Fibroblast of skin of left biceps (primary cell): ENCODE measurements around the gene HOXD8.

Source experiments
- DNase-seq, 2 experiments: peaks; one replicate each; pipeline ENCODE4 v3.0.0-alpha.2; 2013; ENCODE audit warnings: low read depth in 2 of 2

HOXD8 gene

DNA sequence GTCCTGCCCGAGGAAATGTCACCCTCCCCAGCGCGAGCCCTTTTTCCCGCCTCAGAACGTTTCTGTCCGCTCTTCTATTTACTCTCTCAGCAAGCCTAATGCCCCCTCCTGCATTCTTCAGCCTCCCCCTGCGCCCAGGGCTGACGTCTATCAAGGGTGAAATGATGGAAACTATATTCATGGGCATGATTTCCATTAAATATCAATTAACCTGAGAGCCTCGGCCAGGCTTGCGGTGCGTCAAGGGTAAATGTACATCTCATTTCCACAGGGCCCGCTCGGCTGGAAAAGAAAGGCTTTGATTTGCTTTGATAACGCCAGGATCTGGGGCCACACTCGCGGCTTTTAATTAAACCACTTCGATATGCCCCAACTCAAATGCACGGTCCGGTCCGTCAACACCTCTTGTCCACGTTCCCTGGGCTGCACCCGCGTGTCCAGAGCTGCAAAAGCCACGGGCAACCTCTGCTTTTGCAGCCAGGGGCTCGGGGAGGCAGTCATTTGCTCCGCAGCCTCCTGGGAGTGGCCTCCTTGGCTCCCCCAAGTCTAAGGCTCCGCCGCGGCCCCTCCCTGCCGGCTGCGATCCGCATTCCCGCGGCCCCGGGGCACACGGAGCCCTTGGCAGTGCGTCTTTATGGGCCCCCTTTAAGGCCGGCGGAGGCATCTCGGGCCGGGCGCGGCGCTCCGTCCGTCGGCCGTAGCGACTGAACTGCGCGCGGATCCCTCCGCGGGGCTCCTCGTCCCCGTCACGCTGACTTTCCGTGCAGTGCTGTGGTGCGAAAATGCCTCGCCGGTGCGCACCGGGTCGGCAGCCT is at the start of gene HOXD8:
Gene HOXD8 (plus strand): TSS at position 724 of the 815 bp plus-strand sequence. CDS start 662 bp downstream, outside the sequence.
- peak; percentile 87 to 88 for DNase-seq

DNA sequence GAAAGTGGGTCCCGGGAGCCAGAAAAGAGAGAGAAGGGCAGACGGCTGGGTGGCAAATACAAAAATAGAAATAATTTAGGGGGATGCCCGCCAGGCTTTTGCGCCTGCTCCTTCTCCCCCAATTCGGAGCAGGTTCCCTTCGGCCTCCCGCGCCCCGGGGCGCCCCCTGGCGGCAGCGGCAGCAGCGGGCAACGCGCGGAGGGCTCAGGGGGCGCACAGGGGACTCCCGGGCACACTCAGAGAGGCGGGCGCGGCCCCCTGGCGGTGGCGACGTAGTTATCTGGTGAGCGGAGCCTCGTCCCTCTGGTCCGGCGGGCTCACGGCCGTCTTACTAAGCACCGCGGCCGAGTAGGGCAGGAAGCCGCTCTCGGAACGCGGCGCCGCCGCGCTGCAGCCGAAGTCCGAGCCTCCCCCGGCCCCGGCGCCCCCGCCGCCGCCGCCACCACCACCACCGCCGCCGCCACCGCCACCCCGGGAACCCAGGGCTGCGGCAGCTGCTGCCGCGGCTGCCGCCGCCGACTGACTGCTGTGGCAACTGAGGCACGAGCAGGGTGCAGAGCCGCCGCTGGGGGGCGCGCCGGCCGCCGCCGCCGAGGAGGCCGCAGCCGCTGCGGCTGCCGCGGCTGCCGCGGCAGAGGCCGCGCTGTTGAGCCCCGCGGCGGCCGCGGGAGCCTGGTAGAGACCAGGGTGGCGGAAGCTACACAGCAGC is 49.5 kb upstream of the HOXD8 start:
- DNase-seq = no peak

DNA sequence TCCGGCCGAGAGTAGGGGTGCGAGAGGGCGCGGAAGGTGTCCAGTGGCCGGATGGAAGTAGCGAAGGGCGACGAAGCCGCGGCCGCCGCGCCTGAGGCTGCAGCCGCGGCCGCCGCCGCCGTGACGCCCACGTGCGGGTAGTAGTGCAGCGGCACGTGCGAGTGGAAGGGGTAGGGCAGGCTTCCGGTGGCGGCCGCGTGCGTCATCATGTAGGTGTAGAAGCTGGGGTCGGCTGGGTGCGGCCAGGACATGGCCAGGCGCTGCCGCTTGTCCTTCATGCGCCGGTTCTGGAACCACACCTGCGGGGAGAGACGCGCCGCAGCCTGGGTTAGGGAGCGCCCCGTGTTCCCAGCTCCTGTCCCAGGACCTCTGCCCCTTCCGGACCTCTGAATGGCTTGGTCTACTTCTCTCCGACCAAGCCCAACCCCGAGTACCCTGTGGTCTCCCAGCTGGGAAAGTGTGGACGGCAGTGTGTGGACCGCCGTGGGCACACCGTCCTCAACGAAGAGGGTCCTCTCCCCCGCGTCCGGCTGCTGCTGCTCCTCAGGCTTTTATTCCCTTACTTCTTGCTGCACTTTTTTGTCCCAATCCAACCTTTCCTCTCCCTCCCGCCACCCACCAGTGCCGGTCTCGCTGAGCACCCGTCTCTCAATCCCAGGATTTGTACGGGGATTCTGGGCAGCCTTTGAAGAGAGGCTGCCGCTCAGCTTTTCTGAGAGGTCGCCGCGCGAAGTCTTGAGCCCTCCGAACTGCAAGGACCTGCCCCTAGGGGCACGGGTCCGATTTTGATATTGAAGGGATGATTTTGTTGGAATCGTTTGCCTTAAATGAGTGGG is 48.7 kb upstream of the HOXD8 start:
- DNase-seq = no peak

DNA sequence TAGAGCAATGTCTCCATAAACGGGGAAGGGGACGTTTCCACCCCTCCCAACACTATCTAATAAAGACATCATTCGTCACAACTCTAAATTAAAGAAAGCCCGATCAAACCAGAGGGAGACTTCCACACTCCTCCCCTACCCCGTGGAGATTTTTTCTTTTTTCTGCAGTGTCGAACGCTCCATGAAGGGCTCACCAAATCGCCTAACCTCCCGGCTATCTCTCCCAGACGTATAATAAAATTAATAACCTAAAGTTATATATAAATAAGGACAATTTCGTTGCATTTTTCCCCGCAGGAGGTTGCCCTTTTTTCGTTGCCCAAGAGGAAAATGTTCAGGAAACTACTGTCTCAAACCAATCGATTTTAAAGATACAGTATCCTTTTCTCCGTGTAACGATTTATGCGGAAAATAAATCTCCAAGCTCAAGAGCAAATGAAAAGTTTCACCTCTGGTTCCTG is 48.1 kb upstream of the HOXD8 start:
- DNase-seq = no peak

GRCh38 chr2:176081837-176082524 is 47.5 kb upstream of the HOXD8 start:
- DNase-seq = no peak

DNA sequence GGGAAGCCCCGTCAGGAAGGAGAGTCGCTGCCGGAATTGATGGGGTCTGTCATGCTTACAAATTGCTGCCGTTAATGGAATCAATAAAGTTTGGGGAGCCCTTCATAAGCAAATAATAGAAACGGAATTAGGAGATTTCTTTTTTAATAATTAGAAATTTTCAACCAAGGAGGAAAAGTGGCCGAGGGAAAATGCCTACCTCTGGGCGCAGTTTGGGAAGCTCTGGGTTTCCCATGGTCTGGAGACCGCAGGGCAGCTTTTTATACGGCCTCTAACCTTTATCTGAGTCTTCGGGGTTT is 47.0 kb upstream of the HOXD8 start:
- DNase-seq = no peak

DNA sequence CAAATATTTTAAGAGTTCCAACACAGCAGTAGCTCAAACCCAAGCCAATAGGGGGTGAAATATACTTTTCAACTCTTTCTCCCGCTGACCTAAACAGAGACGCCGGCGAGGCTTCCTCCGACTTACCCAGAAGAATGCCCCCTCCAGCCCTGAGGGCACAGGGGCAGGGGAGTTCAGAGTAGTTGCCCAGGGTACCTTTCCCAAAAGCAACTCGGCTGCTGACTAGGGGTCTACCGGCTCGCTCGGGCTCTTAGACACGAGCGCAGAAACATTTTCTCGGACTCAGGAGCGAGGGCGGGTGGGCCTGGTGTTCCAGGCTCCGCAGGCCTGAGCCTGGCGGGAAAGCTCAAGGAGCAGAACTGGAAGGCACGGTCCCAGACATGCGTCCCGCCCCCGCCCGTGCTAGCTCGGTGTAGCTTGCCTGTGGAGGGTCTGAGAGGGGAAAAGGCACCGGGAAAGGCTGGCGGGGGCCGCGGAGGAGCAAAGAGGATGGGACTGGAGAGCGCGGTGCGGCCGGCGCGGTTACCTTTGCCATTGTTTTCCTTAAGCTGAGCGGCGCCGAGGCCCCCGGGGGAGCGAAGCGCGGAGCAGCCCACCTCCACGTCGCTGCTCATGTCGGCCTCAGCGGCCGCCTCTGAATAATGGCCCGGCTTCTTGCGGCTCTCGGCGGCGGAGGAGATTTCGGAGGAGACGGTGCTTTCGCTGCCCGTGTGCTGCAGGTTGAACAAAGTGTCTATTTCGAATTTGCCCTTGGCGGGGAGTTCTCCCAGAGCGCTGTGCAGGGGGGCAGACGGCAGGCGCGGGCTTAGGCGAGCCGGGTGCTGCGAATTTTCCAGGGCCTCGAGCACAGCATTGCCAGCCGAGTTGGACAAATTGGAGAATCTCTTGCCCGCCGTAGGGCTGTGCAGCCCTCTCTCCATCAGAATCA is 46.4 kb upstream of the HOXD8 start:
- DNase-seq = no peak

GRCh38 chr2:176083796-176084261 is 45.7 kb upstream of the HOXD8 start, which contains the start of gene EVX2:
EVX2 (minus strand) TSS chr2:176083962; CDS start chr2:176083776, 186 bp downstream.
- no peak for DNase-seq

DNA sequence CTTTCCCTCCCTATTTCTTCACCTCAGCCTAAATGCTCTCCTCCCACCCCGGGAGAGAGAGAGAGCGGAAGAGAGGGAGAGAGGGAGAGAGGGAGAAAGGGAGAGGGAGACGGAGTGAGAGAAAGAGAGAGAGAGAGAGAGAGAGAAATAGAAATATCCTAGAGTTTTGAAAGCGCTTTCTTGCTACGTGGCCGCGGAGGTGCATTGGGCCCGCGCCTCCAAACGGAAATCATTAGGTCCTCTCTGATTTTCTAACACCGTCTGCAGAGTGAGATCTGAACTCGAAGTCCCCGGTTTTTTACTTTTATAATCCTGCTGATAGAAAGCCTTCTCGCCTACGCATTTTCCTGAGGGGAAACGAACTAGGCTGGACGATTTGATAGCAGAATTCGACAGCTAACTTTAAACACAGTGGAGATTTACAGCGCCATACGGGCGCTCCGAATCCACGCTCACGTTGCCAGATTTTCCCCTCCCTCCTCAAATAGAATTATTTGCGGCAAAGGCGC is 44.8 kb upstream of the HOXD8 start:
- no peak for DNase-seq

DNA sequence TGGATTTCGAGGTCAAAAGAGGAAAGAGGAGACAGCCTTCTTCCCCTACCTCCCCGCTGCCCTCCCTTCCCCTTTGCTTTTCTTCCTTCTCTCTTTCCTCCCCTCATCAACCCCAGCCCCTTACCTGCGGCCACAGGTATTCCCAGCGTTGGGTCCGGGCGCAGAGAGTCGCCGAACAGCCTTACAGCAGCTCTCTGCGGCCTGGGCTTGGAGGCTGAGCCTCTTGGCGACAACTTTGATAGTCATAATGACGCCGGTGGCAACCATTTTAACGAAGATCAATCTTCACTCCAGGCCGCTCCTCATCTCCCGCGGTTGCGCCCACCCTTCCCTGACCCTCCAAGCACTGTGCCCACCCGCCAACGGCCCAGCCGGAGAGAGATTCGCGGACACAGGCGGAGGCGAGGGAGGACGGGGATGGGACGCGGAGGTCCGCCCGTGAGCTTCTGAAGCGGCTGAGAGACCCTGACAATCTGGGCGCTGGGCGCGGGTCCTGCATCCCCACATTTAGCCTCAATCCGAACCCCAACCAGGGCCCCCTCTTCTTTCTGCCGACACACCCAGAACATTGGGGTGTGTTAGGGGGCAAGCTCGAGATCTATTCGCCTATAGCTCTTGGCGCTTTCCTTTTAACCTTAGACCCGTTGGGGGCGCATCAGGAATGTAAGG is 44.3 kb upstream of the HOXD8 start:
- DNase-seq = no peak

DNA sequence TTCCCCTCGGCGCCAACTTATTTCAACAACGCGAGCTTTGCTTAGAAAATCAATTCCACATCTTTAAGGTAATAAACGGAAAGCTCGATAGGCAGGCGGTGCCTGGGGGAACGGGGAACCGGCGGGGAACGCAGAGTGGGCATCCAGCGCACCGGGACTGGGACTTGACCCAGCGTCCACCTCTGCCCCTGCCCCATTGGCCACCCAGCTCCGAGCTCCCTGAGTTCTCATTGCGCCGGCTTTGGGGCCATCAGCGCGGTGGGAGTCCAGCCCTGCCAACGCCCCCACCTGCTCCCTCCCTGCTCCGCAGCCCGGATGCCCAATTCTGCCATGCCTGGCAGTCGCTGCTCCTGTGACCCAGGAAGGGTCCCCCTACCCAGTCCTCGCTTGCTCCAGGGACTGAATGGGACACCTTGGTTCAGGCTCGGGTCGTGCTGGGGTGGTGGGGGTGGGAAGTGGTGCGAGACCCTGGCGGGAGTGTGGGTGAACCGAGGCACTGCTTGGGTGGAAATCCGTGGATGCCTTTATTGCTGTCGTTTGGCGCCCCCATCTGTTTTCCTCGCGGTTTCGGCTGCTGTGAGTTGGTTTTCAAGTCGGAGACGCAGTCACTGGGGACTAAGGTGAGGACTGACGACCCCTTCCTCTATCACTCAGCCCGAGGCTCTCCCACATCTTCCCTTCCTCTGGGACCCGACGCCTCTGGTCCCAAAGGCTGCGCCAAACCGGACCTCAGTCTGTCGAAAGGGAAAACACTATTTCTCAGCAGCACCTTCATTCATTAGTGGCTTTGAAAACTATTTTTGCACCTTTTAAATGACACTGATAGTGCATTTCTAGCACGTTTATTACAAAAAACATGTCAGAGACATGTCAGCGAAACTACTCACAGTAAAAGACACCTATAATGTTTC is 43.4 kb upstream of the HOXD8 start:
- DNase-seq = no peak

DNA sequence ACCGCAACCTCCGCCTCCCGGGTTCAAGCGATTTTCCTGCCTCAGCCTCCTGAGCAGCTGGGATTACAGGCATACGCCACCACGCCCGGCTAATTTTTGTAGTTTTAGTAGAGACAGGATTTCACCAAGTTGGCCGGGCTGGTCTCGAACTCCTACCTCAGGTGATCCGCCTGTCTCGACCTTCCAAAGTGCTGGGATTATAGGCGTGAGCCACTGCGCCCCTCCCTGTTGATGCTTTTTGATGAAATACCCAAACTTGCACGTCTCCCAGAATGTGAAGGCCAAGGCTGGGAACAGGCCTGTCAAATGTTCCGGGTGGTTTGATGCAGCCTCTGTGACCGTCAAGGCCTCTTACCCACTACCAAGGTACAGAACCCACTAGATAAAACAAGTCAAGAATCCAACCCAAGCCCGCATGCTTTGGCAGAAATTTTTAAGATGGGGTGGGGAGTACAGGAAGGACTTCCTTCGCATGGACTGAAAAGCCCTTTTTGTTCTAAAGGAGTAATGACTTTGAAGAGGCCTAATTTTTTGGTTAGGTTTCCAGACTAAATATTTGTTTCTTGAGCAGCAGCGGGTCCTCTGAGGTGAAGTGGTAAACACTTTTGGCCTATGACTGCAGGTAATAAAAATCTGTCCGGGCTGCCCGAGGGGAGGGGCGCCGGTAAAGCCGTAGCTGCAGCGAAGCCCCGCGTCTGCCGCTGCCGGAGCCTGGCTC is 42.0 kb upstream of the HOXD8 start:
- DNase-seq = no peak

GRCh38 chr2:176088048-176088936 is 41.2 kb upstream of the HOXD8 start:
- no peak for DNase-seq

GRCh38 chr2:176088937-176089842 is 40.3 kb upstream of the HOXD8 start:
- no peak for DNase-seq

- DNase-seq = no peak
These were observed 39.6 kb upstream of the HOXD8 start for GRCh38 chr2:176089843-176090395.
